ENCODE results near the gene FHL3. TPM values are rescaled to one million over a fixed set of nuclear protein-coding genes. Genes with fewer than 3 reads are reported as not detected.

Gene FHL3
- total and polyA plus RNA-seq, 9 of the 15 experiments (the other 6 are each of a cell fraction or from before 2014, with no cell fraction given) = 6.1 to 144 (median 34.1) TPM

DNA sequence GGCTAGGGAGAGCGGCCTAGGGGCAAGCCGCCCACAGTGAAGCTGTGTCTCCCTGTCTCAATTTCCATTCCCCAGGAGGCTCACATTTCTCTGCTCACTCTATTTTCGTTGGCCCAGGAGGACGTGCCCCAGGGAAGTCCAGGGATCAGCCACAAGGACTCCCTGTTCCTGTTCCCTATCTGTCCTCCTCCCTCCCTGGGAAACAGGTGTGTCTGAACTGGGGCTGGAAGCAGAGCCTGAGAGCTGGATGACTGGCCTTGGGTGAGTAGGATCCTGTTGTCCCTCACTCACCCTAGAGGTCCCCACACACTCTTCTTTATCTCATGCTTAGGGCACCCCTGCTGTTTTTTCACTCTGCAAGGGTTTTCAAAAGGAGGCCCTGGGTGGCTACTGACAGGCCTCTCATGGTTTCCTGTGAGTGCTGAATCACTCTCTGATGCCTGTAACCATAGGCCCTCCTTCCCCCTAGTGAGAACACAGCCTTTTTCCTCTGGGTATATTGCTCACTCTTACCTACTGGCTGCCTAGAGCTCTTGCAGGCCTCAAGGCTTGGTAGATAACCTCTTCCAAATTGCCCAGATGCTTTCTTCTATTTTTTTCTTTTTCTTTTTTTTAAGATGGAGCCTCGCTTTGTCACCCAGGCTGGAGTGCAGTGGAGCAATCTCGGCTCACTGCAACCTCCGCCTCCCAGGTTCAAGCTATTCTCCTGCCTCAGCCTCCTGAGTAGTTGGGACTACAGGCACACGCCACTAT is 4.0 kb upstream of the FHL3 start (continued):
- TF ChIP-seq ZNF3 (CRISPR knock-in tag; IDR thresholded peaks at IDR 0.05) = no peak
- peak; percentile 73; the same call in 1 of the 2 replicates for TF ChIP-seq HDAC2 (IDR thresholded peaks at IDR 0.05)
- TF ChIP-seq PHF21A (IDR thresholded peaks at IDR 0.05; ENCODE audit: borderline replicate concordance, low read depth) = 0 out of 2 replicates have a peak, but pooled peaks have one; percentile 26
- TF ChIP-seq ZKSCAN8 (CRISPR knock-in tag; IDR thresholded peaks at IDR 0.05) = peak; percentile 68; the same call in 1 of the 2 replicates
- TF ChIP-seq ILK (tag; IDR thresholded peaks at IDR 0.05; ENCODE audit: borderline replicate concordance, low read depth) = no peak
- no peak for TF ChIP-seq PTBP1 (IDR thresholded peaks at IDR 0.05; ENCODE audit: low read depth, low read length)
- TF ChIP-seq U2AF1 (optimal IDR thresholded peaks at IDR 0.05; ENCODE audit: low read depth, low read length) = no peak
- TF ChIP-seq CXXC5 (CRISPR knock-in tag; IDR thresholded peaks at IDR 0.05) = peak; percentile 64
- no peak for TF ChIP-seq ZNF174 (CRISPR knock-in tag; IDR thresholded peaks at IDR 0.05)
- no peak for TF ChIP-seq ETS2 (tag; IDR thresholded peaks at IDR 0.05; ENCODE audit: borderline replicate concordance, poor library complexity, severe bottlenecking)
- TF ChIP-seq ZNF133 (CRISPR knock-in tag; IDR thresholded peaks at IDR 0.05) = no peak
- TF ChIP-seq ZKSCAN3 (CRISPR knock-in tag; IDR thresholded peaks at IDR 0.05) = no peak
- TF ChIP-seq ZNF445 (CRISPR knock-in tag; IDR thresholded peaks at IDR 0.05; ENCODE audit: low read depth) = no peak
- no peak for TF ChIP-seq CBX2 (IDR thresholded peaks at IDR 0.05; ENCODE audit: insufficient read depth, low read length, poor library complexity, severe bottlenecking)
- TF ChIP-seq, protein P1, sequence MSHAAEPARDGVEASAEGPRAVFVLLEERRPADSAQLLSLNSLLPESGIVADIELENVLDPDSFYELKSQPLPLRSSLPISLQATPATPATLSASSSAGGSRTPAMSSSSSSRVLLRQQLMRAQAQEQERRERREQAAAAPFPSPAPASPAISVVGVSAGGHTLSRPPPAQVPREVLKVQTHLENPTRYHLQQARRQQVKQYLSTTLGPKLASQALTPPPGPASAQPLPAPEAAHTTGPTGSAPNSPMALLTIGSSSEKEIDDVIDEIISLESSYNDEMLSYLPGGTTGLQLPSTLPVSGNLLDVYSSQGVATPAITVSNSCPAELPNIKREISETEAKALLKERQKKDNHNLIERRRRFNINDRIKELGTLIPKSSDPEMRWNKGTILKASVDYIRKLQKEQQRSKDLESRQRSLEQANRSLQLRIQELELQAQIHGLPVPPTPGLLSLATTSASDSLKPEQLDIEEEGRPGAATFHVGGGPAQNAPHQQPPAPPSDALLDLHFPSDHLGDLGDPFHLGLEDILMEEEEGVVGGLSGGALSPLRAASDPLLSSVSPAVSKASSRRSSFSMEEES (CRISPR knock-in tag; IDR thresholded peaks at IDR 0.05) = 0 out of 2 replicates have a peak, but pooled peaks have one; percentile 0
- TF ChIP-seq, protein P2, sequence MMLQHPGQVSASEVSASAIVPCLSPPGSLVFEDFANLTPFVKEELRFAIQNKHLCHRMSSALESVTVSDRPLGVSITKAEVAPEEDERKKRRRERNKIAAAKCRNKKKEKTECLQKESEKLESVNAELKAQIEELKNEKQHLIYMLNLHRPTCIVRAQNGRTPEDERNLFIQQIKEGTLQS (IDR thresholded peaks at IDR 0.05) = peak; percentile 41
- TF ChIP-seq, protein P2 (CRISPR knock-in tag; conservative IDR thresholded peaks at IDR 0.05) = no peak
- TF ChIP-seq ZNF551 (CRISPR knock-in tag; IDR thresholded peaks at IDR 0.05) = no peak
- TF ChIP-seq CHD4 (IDR thresholded peaks at IDR 0.05; ENCODE audit: insufficient read depth, insufficient replicate concordance, low read depth, low read length, poor library complexity, severe bottlenecking) = no peak
- no peak for TF ChIP-seq ZNF586 (CRISPR knock-in tag; conservative IDR thresholded peaks at IDR 0.05)
- peak; percentile 23; the same call in 1 of the 2 replicates for TF ChIP-seq GTF2F1 (IDR thresholded peaks at IDR 0.05; ENCODE audit: low read depth, low read length)
- TF ChIP-seq, protein P3, sequence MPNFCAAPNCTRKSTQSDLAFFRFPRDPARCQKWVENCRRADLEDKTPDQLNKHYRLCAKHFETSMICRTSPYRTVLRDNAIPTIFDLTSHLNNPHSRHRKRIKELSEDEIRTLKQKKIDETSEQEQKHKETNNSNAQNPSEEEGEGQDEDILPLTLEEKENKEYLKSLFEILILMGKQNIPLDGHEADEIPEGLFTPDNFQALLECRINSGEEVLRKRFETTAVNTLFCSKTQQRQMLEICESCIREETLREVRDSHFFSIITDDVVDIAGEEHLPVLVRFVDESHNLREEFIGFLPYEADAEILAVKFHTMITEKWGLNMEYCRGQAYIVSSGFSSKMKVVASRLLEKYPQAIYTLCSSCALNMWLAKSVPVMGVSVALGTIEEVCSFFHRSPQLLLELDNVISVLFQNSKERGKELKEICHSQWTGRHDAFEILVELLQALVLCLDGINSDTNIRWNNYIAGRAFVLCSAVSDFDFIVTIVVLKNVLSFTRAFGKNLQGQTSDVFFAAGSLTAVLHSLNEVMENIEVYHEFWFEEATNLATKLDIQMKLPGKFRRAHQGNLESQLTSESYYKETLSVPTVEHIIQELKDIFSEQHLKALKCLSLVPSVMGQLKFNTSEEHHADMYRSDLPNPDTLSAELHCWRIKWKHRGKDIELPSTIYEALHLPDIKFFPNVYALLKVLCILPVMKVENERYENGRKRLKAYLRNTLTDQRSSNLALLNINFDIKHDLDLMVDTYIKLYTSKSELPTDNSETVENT (CRISPR knock-in tag; IDR thresholded peaks at IDR 0.05) = no peak
- TF ChIP-seq ZSCAN29 (IDR thresholded peaks at IDR 0.05) = no peak
- no peak for TF ChIP-seq ZNF778 (CRISPR knock-in tag; IDR thresholded peaks at IDR 0.05)
- 0 out of 4 replicates have a peak, but pooled peaks of 1 of the 2 experiments have one; percentile 6 for TF ChIP-seq HDAC1 (IDR thresholded peaks at IDR 0.05)
